ENCODE results near the gene CDKN2D.

CDKN2D gene

GRCh38 chr19:10520652-10521318 lies 48.0 kb downstream of the CDKN2D start:
- no peak for DNase-seq (ENCODE audit: low read depth)

GRCh38 chr19:10519421-10519820 lies 49.4 kb downstream of the CDKN2D start:
- DNase-seq (ENCODE audit: low read depth): no peak

- no peak for DNase-seq (ENCODE audit: low read depth)
Observed at GRCh38 chr19:10518444-10519361, 50.1 kb downstream of the CDKN2D start.

GRCh38 chr19:10517760-10518443 lies 50.9 kb downstream of the CDKN2D start:
- no peak for DNase-seq (ENCODE audit: low read depth)

GRCh38 chr19:10517361-10517759 lies 51.4 kb downstream of the CDKN2D start, which contains the start of gene S1PR5:
S1PR5 (minus strand) TSS chr19:10517447; CDS start chr19:10515011, 2,436 bp downstream.
- no peak for DNase-seq (ENCODE audit: low read depth)

GRCh38 chr19:10516671-10517286 lies 52.0 kb downstream of the CDKN2D start:
- no peak for DNase-seq (ENCODE audit: low read depth)
